Astrocyte (in vitro differentiated cells and primary cell): Measurements from ENCODE around the gene HOXC9.

Source experiments
- EZH2 ChIP-seq: IDR thresholded peaks from 2 replicates; pipeline ENCODE4 v1.6.1; 2012; ENCODE audit warnings: mild to moderate bottlenecking, low read length, inconsistent platforms; ENCODE audit not compliant: insufficient read depth
- TF ChIP-seq, protein P1 (sequence below): IDR thresholded peaks from 2 replicates; pipeline ENCODE4 v1.5.1; 2011; ENCODE audit warnings: low read depth, mild to moderate bottlenecking, inconsistent platforms, low read length, moderate library complexity; ENCODE audit not compliant: insufficient read depth

DNA sequence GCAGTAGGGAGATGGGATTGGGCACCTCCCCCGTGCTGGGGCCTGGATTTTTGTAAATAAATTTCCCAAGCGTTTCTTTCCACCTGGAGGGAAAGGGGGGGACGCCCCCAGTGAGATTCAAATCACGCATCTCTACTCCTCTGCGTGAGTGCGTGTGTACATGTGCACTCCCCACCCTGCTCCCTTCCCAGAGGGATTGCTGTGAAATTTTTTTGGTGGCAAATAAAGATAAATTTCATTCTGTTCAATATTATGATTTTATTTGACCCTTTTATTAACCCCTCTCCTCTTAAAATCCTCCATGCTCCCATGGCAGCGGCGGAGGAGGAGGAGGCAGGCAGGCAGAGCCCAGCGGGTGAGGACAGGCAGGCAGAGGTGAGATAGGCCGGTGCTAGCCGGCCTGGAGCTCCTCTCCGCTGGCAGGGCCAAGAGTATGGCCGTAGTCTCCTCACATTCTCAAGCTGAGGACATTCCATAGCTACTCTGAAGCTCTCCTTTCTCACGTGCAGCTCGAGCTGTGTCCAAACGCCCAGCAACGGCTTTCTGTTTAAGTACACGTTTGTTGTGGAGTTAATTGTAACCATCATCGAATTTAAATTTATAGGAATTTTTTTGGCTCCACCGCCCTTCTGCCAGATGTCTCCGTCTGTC lies 23.7 kb upstream of the HOXC9 start:
- TF ChIP-seq, protein P1, sequence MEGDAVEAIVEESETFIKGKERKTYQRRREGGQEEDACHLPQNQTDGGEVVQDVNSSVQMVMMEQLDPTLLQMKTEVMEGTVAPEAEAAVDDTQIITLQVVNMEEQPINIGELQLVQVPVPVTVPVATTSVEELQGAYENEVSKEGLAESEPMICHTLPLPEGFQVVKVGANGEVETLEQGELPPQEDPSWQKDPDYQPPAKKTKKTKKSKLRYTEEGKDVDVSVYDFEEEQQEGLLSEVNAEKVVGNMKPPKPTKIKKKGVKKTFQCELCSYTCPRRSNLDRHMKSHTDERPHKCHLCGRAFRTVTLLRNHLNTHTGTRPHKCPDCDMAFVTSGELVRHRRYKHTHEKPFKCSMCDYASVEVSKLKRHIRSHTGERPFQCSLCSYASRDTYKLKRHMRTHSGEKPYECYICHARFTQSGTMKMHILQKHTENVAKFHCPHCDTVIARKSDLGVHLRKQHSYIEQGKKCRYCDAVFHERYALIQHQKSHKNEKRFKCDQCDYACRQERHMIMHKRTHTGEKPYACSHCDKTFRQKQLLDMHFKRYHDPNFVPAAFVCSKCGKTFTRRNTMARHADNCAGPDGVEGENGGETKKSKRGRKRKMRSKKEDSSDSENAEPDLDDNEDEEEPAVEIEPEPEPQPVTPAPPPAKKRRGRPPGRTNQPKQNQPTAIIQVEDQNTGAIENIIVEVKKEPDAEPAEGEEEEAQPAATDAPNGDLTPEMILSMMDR, result no peak
- peak; percentile 32 for TF ChIP-seq EZH2
